ENCODE measurements around the gene UBE2Q2.

- TF ChIP-seq NCOA6 (IDR thresholded peaks at IDR 0.05): no peak
- no peak for TF ChIP-seq RFX5 (IDR thresholded peaks at IDR 0.05; ENCODE audit: low read depth, low read length)
- no peak for TF ChIP-seq CBFB (CRISPR knock-in tag; IDR thresholded peaks at IDR 0.05)
Measured at GRCh38 chr15:75924576-75924975, 81.3 kb downstream of the UBE2Q2 start.

Data from K562 (cell line).